Suprapubic skin (tissue), 4 donors: ENCODE results near the gene FTHL17. TPM values are rescaled to one million over a fixed set of nuclear protein-coding genes. Genes with fewer than 3 reads are reported as not detected.

ENCODE experiments used
- DNase-seq, 2 donors: peaks; one replicate each; pipeline ENCODE4 v3.0.0-alpha.2; 2019; ENCODE audit warnings: low spot score in 2 of 2
- H3K27ac ChIP-seq: fragments of 200-600 bp; sonication (generic); one replicate; pipeline ENCODE4 v1.5.1; 2019
- H3K27me3 ChIP-seq: fragments of 200-600 bp; sonication (generic); one replicate; pipeline ENCODE4 v1.5.1; 2019
- H3K36me3 ChIP-seq: fragments of 200-600 bp; sonication (generic); one replicate; pipeline ENCODE4 v1.5.1; 2019
- H3K4me1 ChIP-seq: fragments of 200-600 bp; sonication (generic); one replicate; pipeline ENCODE4 v1.5.1; 2019
- H3K4me3 ChIP-seq: fragments of 200-600 bp; sonication (generic); one replicate; pipeline ENCODE4 v1.5.1; 2019; ENCODE audit warnings: mild to moderate bottlenecking
- H3K9me3 ChIP-seq: fragments of 200-600 bp; sonication (generic); one replicate; pipeline ENCODE4 v1.5.1; 2019
- EP300 ChIP-seq: sonication (generic); formaldehyde crosslinking; IDR thresholded peaks from one replicate; pipeline ENCODE4 v1.6.1; 2017; ENCODE audit warnings: antibody characterized with exemption
- POLR2A ChIP-seq, 2 donors: fragments of 450-650 bp; IDR thresholded peaks; one replicate each; pipeline ENCODE4 v1.6.1; 2017; ENCODE audit warnings: antibody characterized with exemption in 2 of 2, mild to moderate bottlenecking in 2 of 2, moderate library complexity in 2 of 2
- POLR2AphosphoS5 ChIP-seq, 3 donors: sonication (generic); formaldehyde crosslinking; IDR thresholded peaks; one replicate each; pipeline ENCODE4 v1.6.1; 2017; ENCODE audit warnings: antibody characterized with exemption in 3 of 3
- WGBS: methylation state at CpG from one replicate; pipeline ENCODE4 v1.1.5; 2018; 5-methylcytosine and 5-hydroxymethylcytosine counted together
- total RNA-seq, 4 donors: library from RNA; depleted of rRNA; stranded (reverse); fragments of >200 nt; gene quantifications; one replicate each; pipeline ENCODE4 v1.1.0, GENCODE V29; 2016
- TF ChIP-seq, protein P1 (sequence below), 2 donors: fragments of 200-600 bp in 1 of 2; fragments of 450-650 bp in 1 of 2; sonication (generic) in 1 of 2; IDR thresholded peaks; one replicate each; pipeline ENCODE4 v1.5.1; 2016 to 2019; ENCODE audit warnings: antibody characterized with exemption in 2 of 2, mild to moderate bottlenecking in 1 of 2, moderate library complexity in 1 of 2

Gene FTHL17
- total RNA-seq, 4 donors from 2014 or later: not detected

DNA sequence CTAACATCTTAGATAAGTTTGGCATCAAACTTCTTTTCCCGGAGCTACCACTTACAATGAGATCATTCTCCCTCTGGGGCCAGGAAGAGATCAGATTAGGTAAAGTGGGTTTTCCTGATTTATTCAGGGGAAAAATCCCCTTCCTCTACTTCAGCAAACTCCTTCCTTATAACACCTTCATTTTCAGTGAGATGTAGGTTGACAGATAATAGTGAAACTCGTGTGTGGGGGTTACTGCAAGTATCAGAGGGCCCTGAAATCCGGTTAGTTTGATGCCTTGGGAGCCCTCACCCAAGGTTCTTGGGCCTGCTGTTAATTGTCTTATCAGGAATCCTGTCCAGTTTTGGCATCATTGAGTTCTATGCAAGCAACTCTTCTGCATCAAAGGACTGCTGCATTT is 10.8 kb downstream of the FTHL17 start:
- TF ChIP-seq, protein P1, sequence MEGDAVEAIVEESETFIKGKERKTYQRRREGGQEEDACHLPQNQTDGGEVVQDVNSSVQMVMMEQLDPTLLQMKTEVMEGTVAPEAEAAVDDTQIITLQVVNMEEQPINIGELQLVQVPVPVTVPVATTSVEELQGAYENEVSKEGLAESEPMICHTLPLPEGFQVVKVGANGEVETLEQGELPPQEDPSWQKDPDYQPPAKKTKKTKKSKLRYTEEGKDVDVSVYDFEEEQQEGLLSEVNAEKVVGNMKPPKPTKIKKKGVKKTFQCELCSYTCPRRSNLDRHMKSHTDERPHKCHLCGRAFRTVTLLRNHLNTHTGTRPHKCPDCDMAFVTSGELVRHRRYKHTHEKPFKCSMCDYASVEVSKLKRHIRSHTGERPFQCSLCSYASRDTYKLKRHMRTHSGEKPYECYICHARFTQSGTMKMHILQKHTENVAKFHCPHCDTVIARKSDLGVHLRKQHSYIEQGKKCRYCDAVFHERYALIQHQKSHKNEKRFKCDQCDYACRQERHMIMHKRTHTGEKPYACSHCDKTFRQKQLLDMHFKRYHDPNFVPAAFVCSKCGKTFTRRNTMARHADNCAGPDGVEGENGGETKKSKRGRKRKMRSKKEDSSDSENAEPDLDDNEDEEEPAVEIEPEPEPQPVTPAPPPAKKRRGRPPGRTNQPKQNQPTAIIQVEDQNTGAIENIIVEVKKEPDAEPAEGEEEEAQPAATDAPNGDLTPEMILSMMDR (IDR thresholded peaks at IDR 0.05): no peak
- TF ChIP-seq EP300 (no peak), POLR2A (IDR thresholded peaks at IDR 0.05) (no peak), POLR2AphosphoS5 (IDR thresholded peaks at IDR 0.05) (no peak)
- DNase-seq: no peak
- H3K27me3 ChIP-seq: no peaks in the 10 kb centered on the region
- no peaks in the 10 kb centered on the region for H3K4me1 ChIP-seq
- no peaks in the 10 kb centered on the region for H3K9me3 ChIP-seq
- no peaks in the 10 kb centered on the region for H3K36me3 ChIP-seq
- no peak overlapping the region for H3K4me3 ChIP-seq
- no peak overlapping the region for H3K27ac ChIP-seq
- WGBS: 48% methylated on average over 3 of the region's 3 CpGs

DNA sequence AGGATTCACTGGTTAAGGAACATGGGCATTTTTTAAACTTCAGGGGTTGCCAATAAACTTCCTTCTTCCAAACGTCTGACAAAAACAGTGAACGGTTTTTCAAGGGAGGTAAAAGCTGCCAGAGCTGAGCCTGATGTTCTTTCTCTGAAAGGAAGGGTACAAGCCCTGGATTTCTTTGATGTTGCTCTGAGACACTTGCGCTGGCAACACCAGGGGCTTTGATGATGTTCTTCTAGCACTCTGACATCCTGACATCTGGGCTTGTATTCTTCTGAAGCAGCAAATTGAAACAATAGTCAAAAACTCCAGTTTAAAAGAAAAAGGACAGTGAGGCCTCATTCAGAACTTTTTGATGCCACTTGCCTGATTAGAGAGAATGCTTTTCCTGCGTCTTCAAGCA is 11.8 kb downstream of the FTHL17 start:
- H3K4me3 ChIP-seq: no peak overlapping the region
- 52% methylated on average over 4 of the region's 4 CpGs for WGBS
- DNase-seq: no peak
- H3K9me3 ChIP-seq: no peaks in the 10 kb centered on the region
- H3K4me1 ChIP-seq: no peaks in the 10 kb centered on the region
- TF ChIP-seq EP300 (no peak), POLR2AphosphoS5 (IDR thresholded peaks at IDR 0.05) (no peak)
- no peaks in the 10 kb centered on the region for H3K27me3 ChIP-seq
- no peak overlapping the region for H3K27ac ChIP-seq
- no peaks in the 10 kb centered on the region for H3K36me3 ChIP-seq

DNA sequence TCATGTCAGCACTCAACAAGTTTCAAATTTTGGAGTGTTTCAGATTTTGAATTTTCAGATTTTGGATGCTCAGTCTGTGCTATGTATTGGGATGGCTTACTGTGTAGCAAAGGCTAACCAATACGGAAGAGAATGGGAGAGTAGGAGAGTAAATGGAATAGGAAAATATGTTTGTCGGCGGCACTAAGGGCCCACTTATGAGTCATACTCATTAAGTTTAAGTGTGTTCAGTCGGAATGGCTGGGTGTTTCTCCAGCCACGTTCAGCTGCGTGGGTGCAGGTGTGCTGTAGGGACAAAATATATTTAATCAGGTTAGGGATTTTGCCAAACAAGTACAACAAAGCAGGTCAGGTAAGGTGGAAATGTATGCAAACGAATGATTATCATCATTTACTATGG is 13.6 kb downstream of the FTHL17 start:
- WGBS: 72% methylated on average over 7 of the region's 7 CpGs

GRCh38 chrX:31057691-31058090 is 14.2 kb downstream of the FTHL17 start:
- H3K4me3 ChIP-seq: no peak overlapping the region
- DNase-seq: no peak
- TF ChIP-seq, protein P1 (IDR thresholded peaks at IDR 0.05): no peak
- TF ChIP-seq POLR2A (IDR thresholded peaks at IDR 0.05): no peak
- 65% methylated on average over 4 of the region's 4 CpGs for WGBS
- H3K9me3 ChIP-seq: no peaks in the 10 kb centered on the region
- no peaks in the 10 kb centered on the region for H3K27me3 ChIP-seq
- no peaks in the 10 kb centered on the region for H3K36me3 ChIP-seq
- H3K27ac ChIP-seq: no peak overlapping the region
- no peaks in the 10 kb centered on the region for H3K4me1 ChIP-seq

More for the DNA sequence above, 13.6 kb downstream of the FTHL17 start:
- no peaks in the 10 kb centered on the region for H3K9me3 ChIP-seq
- H3K27me3 ChIP-seq: no peaks in the 10 kb centered on the region
- TF ChIP-seq, protein P1 (IDR thresholded peaks at IDR 0.05): no peak
- TF ChIP-seq POLR2A (IDR thresholded peaks at IDR 0.05) (no peak), EP300 (no peak)
- no peaks in the 10 kb centered on the region for H3K4me1 ChIP-seq
- no peak overlapping the region for H3K27ac ChIP-seq
- no peak overlapping the region for H3K4me3 ChIP-seq
- DNase-seq: no peak
- no peaks in the 10 kb centered on the region for H3K36me3 ChIP-seq

DNA sequence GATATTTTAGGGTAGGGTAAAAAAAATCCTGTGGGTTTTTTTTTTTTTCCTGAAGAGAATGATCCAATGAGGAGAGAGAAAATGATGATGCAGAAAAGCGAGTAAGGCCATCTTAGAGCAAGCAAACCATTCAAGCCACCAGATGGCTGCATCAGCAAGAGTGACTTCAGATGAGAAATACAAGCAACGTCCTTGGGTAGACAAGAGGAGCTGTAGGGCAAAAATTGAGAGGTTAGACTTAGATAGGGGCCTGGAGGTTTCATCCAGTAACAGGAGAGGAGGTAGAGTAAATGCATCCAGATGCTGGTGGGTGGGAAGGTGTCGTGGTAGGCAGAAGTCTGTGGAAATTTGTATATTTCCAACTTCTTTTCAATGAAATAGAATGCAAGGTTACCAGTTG is 14.6 kb downstream of the FTHL17 start:
- H3K4me1 ChIP-seq: no peaks in the 10 kb centered on the region
- H3K27me3 ChIP-seq: no peaks in the 10 kb centered on the region
- no peak for DNase-seq
- no peak overlapping the region for H3K27ac ChIP-seq
- TF ChIP-seq, protein P1 (IDR thresholded peaks at IDR 0.05): no peak
- H3K4me3 ChIP-seq: no peak overlapping the region
- H3K36me3 ChIP-seq: no peaks in the 10 kb centered on the region
- WGBS: 61% methylated on average over 3 of the region's 3 CpGs
- no peaks in the 10 kb centered on the region for H3K9me3 ChIP-seq

DNA sequence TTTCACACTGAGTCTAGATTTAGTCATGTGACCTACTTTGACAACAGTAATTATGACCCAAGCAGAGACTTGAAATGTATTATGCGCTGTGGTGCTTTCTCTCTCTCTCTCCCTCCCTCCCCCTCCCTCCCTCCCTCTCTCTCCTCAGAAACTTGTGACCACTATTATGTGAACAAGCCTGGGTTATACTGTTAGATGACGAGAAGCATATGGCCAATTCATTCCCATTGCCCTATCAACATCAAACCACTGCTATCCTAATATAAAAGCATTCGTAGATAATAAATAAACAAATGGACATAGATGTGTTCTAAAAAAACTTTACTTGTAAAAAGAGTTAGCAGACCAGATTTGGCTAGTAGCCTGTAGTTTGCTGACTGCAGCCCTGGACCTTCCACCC is 18.2 kb downstream of the FTHL17 start:
- no peaks in the 10 kb centered on the region for H3K4me1 ChIP-seq

More for the DNA sequence above, 18.2 kb downstream of the FTHL17 start:
- WGBS: 87% methylated on average over 3 of the region's 3 CpGs
- TF ChIP-seq POLR2AphosphoS5 (IDR thresholded peaks at IDR 0.05) (no peak), POLR2A (IDR thresholded peaks at IDR 0.05) (no peak), EP300 (no peak)
- TF ChIP-seq, protein P1 (IDR thresholded peaks at IDR 0.05): no peak
- Histone ChIP-seq H3K4me3 (no peak overlapping the region), H3K27ac (no peak overlapping the region), H3K9me3 (no peaks in the 10 kb centered on the region), H3K36me3 (no peaks in the 10 kb centered on the region), H3K27me3 (no peaks in the 10 kb centered on the region)
- no peak for DNase-seq
